GM20000 (cell line): ENCODE data around the gene SDR42E2.

Experiments used
- DNase-seq: peaks from one replicate; pipeline ENCODE4 v3.0.0; 2012; ENCODE audit warnings: low spot score
- TF ChIP-seq, protein P1 (sequence below): IDR thresholded peaks from 2 replicates; pipeline ENCODE4 v1.5.1; 2012; ENCODE audit warnings: mild to moderate bottlenecking, control low read depth; ENCODE audit errors: extremely low read depth, missing control alignments

SDR42E2 gene

GRCh38 chr16:22188595-22189442 is 26.5 kb downstream of the SDR42E2 start:
- TF ChIP-seq, protein P1, sequence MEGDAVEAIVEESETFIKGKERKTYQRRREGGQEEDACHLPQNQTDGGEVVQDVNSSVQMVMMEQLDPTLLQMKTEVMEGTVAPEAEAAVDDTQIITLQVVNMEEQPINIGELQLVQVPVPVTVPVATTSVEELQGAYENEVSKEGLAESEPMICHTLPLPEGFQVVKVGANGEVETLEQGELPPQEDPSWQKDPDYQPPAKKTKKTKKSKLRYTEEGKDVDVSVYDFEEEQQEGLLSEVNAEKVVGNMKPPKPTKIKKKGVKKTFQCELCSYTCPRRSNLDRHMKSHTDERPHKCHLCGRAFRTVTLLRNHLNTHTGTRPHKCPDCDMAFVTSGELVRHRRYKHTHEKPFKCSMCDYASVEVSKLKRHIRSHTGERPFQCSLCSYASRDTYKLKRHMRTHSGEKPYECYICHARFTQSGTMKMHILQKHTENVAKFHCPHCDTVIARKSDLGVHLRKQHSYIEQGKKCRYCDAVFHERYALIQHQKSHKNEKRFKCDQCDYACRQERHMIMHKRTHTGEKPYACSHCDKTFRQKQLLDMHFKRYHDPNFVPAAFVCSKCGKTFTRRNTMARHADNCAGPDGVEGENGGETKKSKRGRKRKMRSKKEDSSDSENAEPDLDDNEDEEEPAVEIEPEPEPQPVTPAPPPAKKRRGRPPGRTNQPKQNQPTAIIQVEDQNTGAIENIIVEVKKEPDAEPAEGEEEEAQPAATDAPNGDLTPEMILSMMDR, result peak; percentile 49
- peak; percentile 68 for DNase-seq

DNA sequence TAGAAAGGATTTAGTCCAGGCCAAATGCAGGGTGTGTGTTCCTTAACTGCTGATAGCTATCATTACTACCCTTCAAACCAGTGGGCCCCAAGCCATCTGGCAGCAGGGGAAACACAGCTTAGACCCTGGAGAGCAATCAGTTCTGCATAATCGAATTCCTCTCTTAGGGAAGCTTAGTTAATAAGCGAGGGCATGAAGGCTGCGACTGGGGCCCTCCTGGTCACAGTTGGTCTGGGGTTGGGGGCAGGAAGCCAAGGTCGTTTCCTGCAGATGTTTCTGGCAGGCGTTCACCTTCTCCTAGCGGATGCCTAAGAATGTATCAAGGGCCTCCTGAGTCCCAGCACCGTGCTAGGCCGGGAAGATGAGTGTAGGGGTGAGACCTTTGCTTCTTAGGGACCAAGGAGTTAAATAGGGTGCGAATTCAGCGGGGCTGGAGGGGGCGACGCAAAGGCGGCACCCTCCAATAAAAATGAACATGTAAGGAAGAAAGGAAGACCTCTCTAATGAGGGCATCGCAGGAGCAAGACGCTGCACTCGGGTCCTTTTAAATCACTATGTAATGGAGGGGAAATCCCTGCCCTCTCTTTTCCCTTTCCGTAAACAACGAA is 27.3 kb downstream of the SDR42E2 start:
- TF ChIP-seq, protein P1, result no peak
- no peak for DNase-seq

DNA sequence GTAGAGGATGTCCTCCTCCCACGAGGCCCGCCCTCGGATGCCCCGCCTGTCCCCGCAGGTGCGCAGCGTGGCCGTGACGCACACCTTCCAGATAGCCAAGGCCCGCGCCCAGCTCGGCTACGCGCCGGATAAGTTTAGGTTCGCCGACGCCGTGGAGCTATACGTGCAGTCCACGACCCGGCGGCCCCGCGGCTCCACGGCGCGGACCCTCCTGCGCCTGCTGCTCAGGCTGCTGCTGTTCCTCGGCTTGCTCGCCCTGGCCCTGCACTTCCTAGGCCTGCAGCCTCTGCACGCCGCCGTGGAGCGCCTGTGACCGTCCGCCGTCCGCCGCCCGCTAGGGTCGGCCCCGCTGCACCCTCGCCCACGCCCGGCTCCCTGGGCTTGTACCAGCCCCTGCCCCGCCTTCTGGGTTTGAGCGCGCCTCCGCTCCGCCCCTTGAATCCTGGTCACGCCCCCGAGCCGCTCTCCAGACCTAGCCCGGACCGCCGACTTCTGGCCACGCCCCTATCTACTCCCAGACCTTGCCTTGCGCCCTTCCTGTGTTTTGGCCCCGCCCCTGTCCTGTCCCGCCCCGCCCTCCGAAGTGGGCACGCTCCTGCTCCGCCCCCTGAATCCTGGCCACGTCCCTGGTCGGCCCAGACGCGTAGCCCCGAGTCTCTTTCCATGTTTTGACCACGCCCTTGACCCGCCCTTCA is 27.9 kb downstream of the SDR42E2 start:
- TF ChIP-seq, protein P1, result no peak
- peak; percentile 94 for DNase-seq

DNA sequence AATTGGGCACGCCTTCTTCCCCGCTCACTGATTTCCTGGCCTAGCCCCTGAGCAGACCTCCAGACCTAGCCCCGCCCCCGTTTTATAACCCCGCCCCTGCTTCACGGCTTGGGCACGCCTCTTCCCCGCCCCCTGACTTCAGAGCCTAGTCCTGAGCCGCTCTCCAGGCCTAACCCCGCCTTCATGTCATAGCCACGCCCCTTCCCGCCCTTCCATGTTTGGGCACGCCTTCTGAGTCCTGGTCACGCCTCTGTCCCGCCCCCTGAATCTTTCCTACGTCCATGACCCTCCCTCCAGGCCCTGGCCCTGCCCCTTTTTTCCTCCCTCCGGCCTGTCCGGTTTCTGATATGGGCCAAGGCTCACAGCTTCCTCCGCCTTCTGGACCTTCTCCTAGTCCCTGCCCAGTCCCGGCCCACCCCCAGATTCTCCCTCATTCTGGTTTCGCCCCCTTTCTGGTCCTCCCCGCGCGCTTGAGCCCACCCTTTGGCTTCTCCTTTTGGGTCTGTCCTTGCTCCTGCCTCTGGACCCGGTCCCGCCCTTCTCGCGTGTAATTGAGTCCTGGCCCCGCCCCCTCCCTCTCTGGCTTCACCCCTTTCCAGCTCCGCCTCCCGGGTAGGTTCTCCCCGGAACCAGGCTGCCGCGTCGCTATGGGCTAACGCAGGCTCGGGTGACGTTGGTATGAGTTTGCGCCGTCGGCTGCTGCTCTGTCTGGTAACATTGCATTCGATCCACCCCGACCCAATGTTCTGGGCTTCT is 28.6 kb downstream of the SDR42E2 start:
- TF ChIP-seq, protein P1, result no peak
- DNase-seq, result peak; percentile 77

- no peak for DNase-seq
- TF ChIP-seq, protein P1, result no peak
Observed at GRCh38 chr16:22191532-22192260, 29.4 kb downstream of the SDR42E2 start.

GRCh38 chr16:22192261-22193062 is 30.2 kb downstream of the SDR42E2 start:
- TF ChIP-seq, protein P1, result no peak
- peak; percentile 57 for DNase-seq
